ENCODE measurements around the gene POLR1H.

Gene POLR1H

DNA sequence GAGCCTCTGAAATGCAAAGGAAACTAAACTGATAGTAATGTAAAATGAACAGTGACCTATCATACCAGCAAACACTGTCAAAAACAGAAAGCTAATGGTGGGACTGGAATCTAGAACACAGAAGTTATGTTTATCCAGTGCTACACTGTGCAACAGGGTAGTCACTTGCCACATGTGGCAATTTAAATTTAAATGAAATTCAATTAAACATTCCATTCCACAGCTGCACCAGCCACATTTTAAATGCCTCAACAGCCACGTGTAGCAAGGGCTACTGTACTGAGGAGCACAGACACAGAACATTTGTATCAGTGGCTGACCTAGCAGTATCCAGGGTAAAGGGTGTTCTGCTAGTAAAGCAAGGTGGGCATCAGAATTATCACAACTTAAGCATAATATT is 5.6 kb upstream of the POLR1H start:
- DNase-seq: no peak

DNA sequence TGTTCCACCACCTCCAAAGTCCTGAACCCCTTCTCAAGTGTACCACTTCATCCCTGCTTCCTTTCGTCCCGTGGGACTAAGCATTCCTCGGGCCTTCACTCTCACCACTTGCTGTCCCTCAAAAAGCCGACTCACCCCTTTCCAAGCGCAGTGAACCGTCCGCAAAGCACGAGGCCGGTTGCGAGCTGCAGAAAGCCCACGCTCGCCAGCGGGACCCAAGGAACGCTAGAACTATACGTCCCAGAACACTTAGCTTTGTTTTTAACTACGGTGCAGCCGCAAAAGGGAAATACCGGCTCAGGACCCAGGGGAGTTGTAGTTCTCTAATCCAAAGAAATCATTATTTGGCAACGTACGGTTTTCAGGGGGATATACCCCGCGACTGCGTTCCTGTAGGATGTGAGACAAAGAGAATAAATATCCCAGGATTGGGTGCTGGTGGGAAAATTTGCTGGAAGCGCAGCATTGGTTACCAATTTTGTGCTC is 416 bp upstream of the POLR1H start:
- DNase-seq: no peak

- DNase-seq: no peak
Measured at GRCh38 chr6:30061858-30062458, 893 bp downstream of the POLR1H start.

DNA sequence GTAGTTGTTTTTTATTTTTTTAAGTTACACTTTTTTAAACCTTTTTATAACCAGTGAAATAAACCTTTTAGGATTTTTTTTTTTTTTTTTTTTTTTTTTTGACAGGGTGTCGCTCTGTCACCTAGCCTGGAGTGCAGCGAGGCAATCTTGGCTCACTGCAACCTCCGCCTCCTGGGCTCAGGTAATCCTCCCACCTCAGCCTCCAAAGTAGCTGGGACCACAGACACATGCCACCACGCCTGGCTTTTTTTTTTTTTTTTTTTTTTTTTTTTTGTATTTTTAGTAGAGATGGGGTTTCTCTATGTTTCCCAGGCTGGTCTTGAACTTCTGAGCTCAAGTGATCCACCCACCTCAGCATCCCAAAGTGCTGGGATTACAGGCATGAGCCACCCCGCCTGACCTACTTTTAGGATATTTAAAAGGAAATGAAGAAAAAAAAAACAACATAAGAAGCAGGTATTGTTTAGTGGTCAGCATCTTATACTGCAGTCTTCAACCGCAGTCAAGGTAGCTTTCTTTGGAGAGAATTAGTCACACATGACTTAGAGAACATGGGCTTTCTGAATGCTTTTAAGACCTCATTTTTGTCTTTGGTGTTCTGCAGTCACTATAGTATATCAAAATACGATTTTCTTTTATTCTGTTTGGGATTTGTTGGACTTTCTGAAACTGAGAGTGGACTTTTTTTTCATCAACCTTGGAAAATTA is 1.6 kb downstream of the POLR1H start:
- DNase-seq: no peak

- DNase-seq: no peak
Measured at GRCh38 chr6:30063315-30063714, 2.2 kb downstream of the POLR1H start.

DNA sequence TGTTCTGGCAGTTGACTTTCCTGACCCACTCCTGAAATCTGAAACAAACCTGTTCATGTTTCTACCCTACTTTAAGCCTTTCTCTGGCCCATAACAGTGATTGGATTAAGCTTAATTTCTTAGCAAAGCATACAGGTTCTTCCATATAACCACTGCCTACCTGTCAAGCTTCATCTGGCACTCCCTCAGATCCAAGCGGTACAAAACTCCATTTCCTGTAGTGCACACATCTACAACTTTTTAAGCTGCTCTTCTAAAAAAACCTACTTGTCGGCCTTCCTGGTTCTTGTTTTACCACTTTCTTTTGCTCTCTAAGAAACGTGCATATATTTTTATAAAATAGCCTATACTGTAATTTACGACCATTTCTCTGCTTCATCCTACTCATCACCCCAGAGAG is 5.0 kb downstream of the POLR1H start:
- no peak for DNase-seq

GRCh38 chr6:30066577-30067459 is 5.8 kb downstream of the POLR1H start, which contains the start of gene PPP1R11:
PPP1R11 (plus strand) TSS chr6:30067198; CDS start chr6:30067411, 213 bp downstream.
- peak; percentile 98 for DNase-seq

DNA sequence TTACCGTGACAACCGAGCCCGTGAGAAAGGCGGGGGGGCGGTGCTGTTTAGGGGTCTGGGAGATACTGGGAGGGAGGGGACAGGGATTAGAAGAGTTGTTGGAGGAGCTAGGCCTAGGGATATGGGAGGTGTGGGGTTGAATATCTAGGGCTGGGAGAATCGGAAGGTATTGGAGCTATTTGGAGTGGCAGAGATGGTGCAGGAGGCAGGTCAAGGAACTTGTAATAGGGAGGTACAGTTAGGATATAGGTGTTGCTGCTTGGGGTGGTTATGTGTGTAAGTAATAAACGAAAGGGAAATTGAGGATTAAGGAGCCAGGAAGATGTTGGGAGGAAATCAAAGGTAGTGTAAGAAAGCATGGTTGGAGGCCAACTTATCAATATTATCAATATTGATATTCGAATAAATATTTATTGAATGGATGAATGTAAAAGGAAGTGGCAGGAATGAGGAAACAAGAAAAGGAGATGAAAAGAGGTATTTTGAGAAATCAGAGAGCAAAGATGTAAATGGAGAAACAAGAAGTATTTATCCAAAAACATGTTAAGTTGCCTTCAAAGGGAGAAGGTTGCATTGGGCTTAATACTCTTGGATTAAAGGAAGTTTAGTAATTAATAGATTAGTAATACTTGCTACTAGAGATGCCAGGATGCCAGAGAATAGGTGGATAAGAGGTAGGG is 6.5 kb downstream of the POLR1H start:
- no peak for DNase-seq

GRCh38 chr6:30071081-30071818 is 10.2 kb downstream of the POLR1H start:
- peak; percentile 46 for DNase-seq

DNA sequence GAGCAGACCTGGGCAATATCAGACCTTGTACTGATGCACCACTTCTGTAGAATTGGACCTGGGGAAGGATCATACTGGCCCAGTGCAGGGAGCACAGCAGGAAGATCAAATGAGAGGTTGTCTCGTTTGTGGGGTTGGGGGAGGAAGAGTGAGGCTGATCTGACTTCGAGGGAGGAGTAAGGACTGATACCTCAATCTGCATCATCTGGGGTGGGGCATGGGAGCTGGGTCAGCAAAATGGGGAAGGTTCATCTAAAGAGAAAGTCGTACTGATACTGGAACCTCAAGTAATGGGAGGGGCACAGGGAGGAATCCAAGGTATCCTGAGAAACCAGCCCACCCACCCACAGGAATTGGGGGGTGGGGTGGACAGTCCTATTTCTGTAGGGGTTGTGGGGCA is 10.8 kb downstream of the POLR1H start:
- DNase-seq: no peak

- DNase-seq: no peak
Measured at GRCh38 chr6:30073489-30074235, 12.6 kb downstream of the POLR1H start.

- DNase-seq: peak; percentile 27
Measured at GRCh38 chr6:30074331-30075093, 13.4 kb downstream of the POLR1H start.

DNA sequence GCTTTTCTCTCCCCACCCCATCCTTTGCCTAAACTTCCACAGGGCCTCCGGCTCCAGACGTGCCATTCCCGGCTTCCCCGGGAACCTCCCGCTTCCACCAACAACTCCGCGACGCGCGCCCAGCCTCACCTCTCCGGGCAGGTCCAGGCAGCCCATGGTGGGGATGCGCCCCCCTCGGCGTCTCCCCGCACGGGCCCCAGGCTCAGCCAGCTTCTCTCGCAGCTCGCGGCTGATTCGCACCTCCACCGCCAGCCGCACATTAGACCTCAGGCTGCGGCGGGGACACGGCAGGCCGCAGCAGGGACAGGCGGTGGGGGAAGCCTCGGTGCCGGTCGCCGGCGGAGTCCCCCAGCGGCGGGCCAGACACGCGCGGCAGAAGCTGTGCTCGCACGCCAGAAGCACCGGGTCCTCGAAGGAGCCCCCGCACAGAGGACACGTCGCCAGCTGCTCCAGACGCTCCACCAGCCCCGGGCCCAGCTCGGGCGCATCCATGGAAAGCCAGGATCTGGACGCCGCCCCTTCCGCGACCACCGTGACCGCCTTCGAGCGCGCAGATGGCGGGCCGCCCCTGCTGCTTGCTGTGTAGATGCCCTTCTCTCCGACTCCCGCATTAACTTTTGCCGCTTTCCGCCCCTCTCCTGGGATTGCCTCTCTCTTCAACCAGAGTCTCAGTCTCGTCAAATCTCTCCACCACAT is 14.2 kb downstream of the POLR1H start, which contains the start of gene RNF39:
RNF39 (minus strand) TSS at position 676 of the 696 bp plus-strand sequence; CDS start at position 492, 184 bp downstream.
- DNase-seq: peak; percentile 53

DNA sequence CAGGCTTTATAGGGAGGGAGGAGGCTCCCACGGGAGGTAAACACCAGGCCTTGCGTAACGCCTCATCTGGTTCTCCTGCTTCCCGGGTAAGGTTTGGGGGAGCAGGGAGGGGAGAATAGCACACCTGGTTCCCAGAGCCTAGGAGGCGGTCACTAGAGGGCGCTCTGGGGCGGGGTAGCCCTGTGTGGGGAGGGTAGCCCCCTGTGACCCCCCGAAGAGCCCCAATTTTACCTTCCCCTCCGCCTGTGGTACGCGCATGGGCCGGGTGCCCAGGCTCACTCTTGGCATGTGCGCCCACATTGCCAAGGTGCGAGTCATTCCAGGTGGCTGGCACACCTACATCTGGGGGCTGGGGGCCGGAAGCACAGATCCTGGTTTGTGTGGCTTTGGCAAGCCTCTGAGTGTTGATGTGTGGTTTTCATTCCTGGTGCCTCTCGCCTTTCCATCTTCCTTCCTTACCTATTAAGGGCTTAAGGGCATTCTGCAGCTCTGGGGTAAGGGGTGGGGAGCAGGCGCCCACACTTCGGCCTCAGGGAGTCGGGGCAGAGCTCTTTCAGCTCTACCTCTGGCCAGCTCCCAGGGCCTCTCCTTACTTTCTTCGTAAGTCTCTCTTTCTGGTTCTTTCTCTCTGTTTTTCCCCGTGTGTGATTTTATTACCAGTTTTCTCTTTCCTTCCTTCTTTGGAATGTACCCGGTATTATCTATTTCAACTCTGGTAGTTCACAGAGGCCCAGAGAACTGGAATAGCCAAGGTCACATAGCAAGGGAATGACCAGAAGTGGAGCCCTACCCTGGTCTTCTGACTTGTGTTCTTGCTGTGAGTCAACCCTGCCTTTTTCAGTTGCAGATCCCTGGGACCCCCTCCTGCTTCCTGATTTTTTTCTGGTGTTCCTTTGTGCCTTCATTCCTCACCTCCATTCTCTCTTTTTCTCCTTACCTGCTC is 15.0 kb downstream of the POLR1H start:
- DNase-seq: no peak

DNA sequence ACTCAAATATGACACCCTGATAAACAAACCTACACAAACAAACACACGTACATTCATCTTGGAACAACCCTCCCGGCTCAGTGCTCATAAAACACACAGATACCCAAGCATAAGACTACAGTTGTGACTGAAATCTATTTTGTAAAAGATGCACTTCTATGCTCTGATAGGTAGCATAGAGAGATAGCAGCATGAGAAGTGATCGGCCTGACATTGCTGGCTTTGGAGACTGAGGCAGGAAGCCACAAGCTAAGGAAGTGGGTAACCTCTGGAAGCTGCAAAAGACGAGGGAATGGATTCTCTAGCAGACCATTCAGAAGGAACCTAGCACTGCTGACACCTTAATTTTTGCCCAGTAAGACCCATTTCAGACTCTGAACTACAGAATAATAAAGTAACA is 16.2 kb downstream of the POLR1H start:
- DNase-seq: no peak

DNA sequence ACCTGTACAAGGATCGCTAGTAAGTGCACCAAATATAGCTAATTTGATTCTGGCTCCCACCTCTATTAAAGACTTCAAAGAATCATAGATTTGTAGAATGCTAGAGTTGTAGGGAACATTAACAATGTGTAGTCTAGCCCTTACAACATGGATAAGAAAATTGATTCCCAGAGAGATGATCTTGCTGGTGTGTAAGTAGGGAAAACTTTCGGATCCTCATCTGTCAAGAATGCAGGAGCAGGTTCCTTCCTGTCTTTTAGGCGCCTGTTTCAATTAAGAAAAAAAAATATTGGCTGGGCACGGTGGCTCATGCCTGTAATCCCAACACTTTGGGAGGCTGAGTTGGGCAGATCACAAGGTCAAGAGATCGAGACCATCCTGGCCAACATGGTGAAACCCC is 26.8 kb downstream of the POLR1H start:
- DNase-seq: no peak

GRCh38 chr6:30091577-30092381 is 30.7 kb downstream of the POLR1H start:
- DNase-seq: no peak
